Trophoblast cell (in vitro differentiated cells and primary cell): Measurements from ENCODE around the gene MEF2A.

Source experiments
- DNase-seq, 2 donors: peaks; one replicate each; pipeline ENCODE4 v3.0.0-alpha.2; 2016
- H2AFZ ChIP-seq: 2 replicates; pipeline ENCODE4 v1.6.1; 2013; ENCODE audit warnings: low read length, moderate library complexity, mild to moderate bottlenecking; ENCODE audit not compliant: insufficient read depth, poor library complexity
- H2AK5ac ChIP-seq: 2 replicates; pipeline ENCODE4 v1.6.1; 2013; ENCODE audit warnings: mild to moderate bottlenecking, low read length
- H2BK120ac ChIP-seq: 2 replicates; pipeline ENCODE4 v1.6.1; 2013; ENCODE audit warnings: low read length, mild to moderate bottlenecking, moderate library complexity; ENCODE audit not compliant: insufficient read depth, poor library complexity
- H2BK12ac ChIP-seq: 2 replicates; pipeline ENCODE4 v1.6.1; 2013; ENCODE audit warnings: mild to moderate bottlenecking, low read length, moderate library complexity
- H2BK5ac ChIP-seq: 2 replicates; pipeline ENCODE4 v1.6.1; 2013; ENCODE audit warnings: low read length, low read depth, moderate library complexity, mild to moderate bottlenecking; ENCODE audit not compliant: poor library complexity
- H3K14ac ChIP-seq: 2 replicates; pipeline ENCODE4 v1.6.1; 2013; ENCODE audit warnings: mild to moderate bottlenecking, low read length
- H3K18ac ChIP-seq: 2 replicates; pipeline ENCODE4 v1.6.1; 2013; ENCODE audit warnings: mild to moderate bottlenecking, low read length
- H3K23ac ChIP-seq: 2 replicates; pipeline ENCODE4 v1.6.1; 2013; ENCODE audit warnings: low read length
- H3K27ac ChIP-seq: 2 replicates; pipeline ENCODE4 v1.5.1; 2013; ENCODE audit warnings: low read depth, mild to moderate bottlenecking, inconsistent platforms, low read length, moderate library complexity
- H3K27me3 ChIP-seq: 2 replicates; pipeline ENCODE4 v1.6.1; 2013; ENCODE audit warnings: inconsistent platforms, mild to moderate bottlenecking, low read length, moderate library complexity; ENCODE audit not compliant: insufficient read depth
- H3K36me3 ChIP-seq, 2 experiments: 1 replicate in 1 of 2; 2 replicates in 1 of 2; pipeline ENCODE4 v1.6.1; 2013; ENCODE audit warnings: low read length in 2 of 2, mild to moderate bottlenecking in 2 of 2, moderate library complexity in 1 of 2; ENCODE audit not compliant: insufficient read depth in 2 of 2, control insufficient read depth in 1 of 2
- H3K4ac ChIP-seq: 2 replicates; pipeline ENCODE4 v1.6.1; 2013; ENCODE audit warnings: low read depth, mild to moderate bottlenecking, low read length, moderate library complexity
- H3K4me1 ChIP-seq, 2 experiments: 1 replicate in 1 of 2; 2 replicates in 1 of 2; pipeline ENCODE4 v1.6.1; 2013; ENCODE audit warnings: low read length in 2 of 2, mild to moderate bottlenecking in 2 of 2, moderate library complexity in 1 of 2; ENCODE audit not compliant: insufficient read depth in 2 of 2, control insufficient read depth in 1 of 2
- H3K4me2 ChIP-seq: 2 replicates; pipeline ENCODE4 v1.6.1; 2013; ENCODE audit warnings: inconsistent platforms, mild to moderate bottlenecking, low read length, moderate library complexity
- H3K4me3 ChIP-seq: 2 replicates; pipeline ENCODE4 v1.5.1; 2013; ENCODE audit warnings: mild to moderate bottlenecking, low read depth, low read length, inconsistent platforms
- H3K79me1 ChIP-seq: one replicate; pipeline ENCODE4 v1.6.1; 2013; ENCODE audit warnings: low read length
- H3K79me2 ChIP-seq: 2 replicates; pipeline ENCODE4 v1.6.1; 2013; ENCODE audit warnings: low read length, mild to moderate bottlenecking; ENCODE audit not compliant: control insufficient read depth, insufficient read depth, poor library complexity
- H3K9ac ChIP-seq: 2 replicates; pipeline ENCODE4 v1.6.1; 2013; ENCODE audit warnings: mild to moderate bottlenecking, low read length
- H3K9me3 ChIP-seq: 2 replicates; pipeline ENCODE4 v1.6.1; 2013; ENCODE audit warnings: low read depth, mild to moderate bottlenecking, control low read depth, inconsistent platforms, low read length; ENCODE audit not compliant: insufficient read depth
- H4K12ac ChIP-seq: 2 replicates; pipeline ENCODE4 v1.6.1; 2013; ENCODE audit warnings: low read depth, mild to moderate bottlenecking, low read length, moderate library complexity
- H4K8ac ChIP-seq: 2 replicates; pipeline ENCODE4 v1.6.1; 2013; ENCODE audit warnings: low read depth, mild to moderate bottlenecking, low read length, moderate library complexity
- H4K91ac ChIP-seq: one replicate; pipeline ENCODE4 v1.6.1; 2013; ENCODE audit warnings: low read depth, mild to moderate bottlenecking, low read length, moderate library complexity
- WGBS: extraction: QIAGEN DNeasy Blood & Tissue Kit; methylation state at CpG from one replicate; pipeline ENCODE4 v1.1.7; 2013; ENCODE audit warnings: missing lambda C conversion rate; ENCODE audit not compliant: insufficient read length, insufficient coverage; ENCODE audit errors: extremely low coverage; 5-methylcytosine and 5-hydroxymethylcytosine counted together

MEF2A gene

GRCh38 chr15:99574502-99574901 is 8.7 kb downstream of the MEF2A start:
- H3K36me3 ChIP-seq, result no peaks in the 10 kb centered on the region
- no peak overlapping the region for H4K8ac ChIP-seq
- no peaks in the 10 kb centered on the region for H3K4me1 ChIP-seq
- H2AFZ ChIP-seq, result no peak overlapping the region
- H2BK5ac ChIP-seq, result no peak overlapping the region
- H3K4me3 ChIP-seq, result no peak overlapping the region
- H3K79me2 ChIP-seq, result no peaks in the 10 kb centered on the region
- H3K18ac ChIP-seq, result no peak overlapping the region
- H3K9ac ChIP-seq, result no peak overlapping the region
- no CpG with 5 or more reads among the region's 6 CpGs for WGBS
- no peak overlapping the region for H3K14ac ChIP-seq
- no peak overlapping the region for H2BK12ac ChIP-seq
- H4K91ac ChIP-seq, result no peak overlapping the region
- no peak overlapping the region for H2AK5ac ChIP-seq
- no peak overlapping the region for H2BK120ac ChIP-seq
- H3K4me2 ChIP-seq, result no peak overlapping the region
- no peak for DNase-seq
- H3K4ac ChIP-seq, result no peak overlapping the region
- no peak overlapping the region for H4K12ac ChIP-seq
- H3K27me3 ChIP-seq, result no peaks in the 10 kb centered on the region
- H3K79me1 ChIP-seq, result no peaks in the 10 kb centered on the region
- H3K27ac ChIP-seq, result no peak overlapping the region
- H3K23ac ChIP-seq, result no peak overlapping the region
- no peaks in the 10 kb centered on the region for H3K9me3 ChIP-seq

GRCh38 chr15:99578809-99579208 is 13.0 kb downstream of the MEF2A start:
- no peak overlapping the region for H3K9ac ChIP-seq
- no peaks in the 10 kb centered on the region for H3K36me3 ChIP-seq
- H4K91ac ChIP-seq, result no peak overlapping the region
- no peak overlapping the region for H3K23ac ChIP-seq
- no peak overlapping the region for H4K12ac ChIP-seq
- no peak overlapping the region for H2BK5ac ChIP-seq
- no peak overlapping the region for H2AK5ac ChIP-seq
- H3K4me2 ChIP-seq, result no peak overlapping the region
- no peaks in the 10 kb centered on the region for H3K79me2 ChIP-seq
- H3K4me3 ChIP-seq, result no peak overlapping the region
- no peak overlapping the region for H3K18ac ChIP-seq
- no peaks in the 10 kb centered on the region for H3K27me3 ChIP-seq
- H3K79me1 ChIP-seq, result no peaks in the 10 kb centered on the region
- no peak overlapping the region for H3K14ac ChIP-seq
- H3K4ac ChIP-seq, result no peak overlapping the region
- peaks cover 0 to 6% of the 10 kb centered on the region in 2 experiments for H3K4me1 ChIP-seq
- no peak for DNase-seq
- no peak overlapping the region for H4K8ac ChIP-seq
- H2BK12ac ChIP-seq, result no peak overlapping the region
- no peak overlapping the region for H3K27ac ChIP-seq
- no peaks in the 10 kb centered on the region for H3K9me3 ChIP-seq
- no peak overlapping the region for H2AFZ ChIP-seq
- H2BK120ac ChIP-seq, result no peak overlapping the region

- Histone ChIP-seq H3K23ac (no peak overlapping the region), H3K4me1 (peaks cover 0 to 6% of the 10 kb centered on the region in 2 experiments), H3K4me2 (no peak overlapping the region), H3K4me3 (no peak overlapping the region), H3K27ac (no peak overlapping the region), H4K12ac (no peak overlapping the region), H2BK120ac (no peak overlapping the region), H3K36me3 (no peaks in the 10 kb centered on the region), H3K14ac (no peak overlapping the region), H3K9ac (no peak overlapping the region), H3K27me3 (no peaks in the 10 kb centered on the region), H2AK5ac (no peak overlapping the region), H2BK5ac (no peak overlapping the region), H3K79me1 (no peaks in the 10 kb centered on the region), H2AFZ (no peak overlapping the region), H2BK12ac (no peak overlapping the region), H3K9me3 (no peaks in the 10 kb centered on the region), H3K4ac (peak overlapping the region; percentile 6), H3K79me2 (no peaks in the 10 kb centered on the region), H4K8ac (peak overlapping the region; percentile 53), H3K18ac (no peak overlapping the region), H4K91ac (no peak overlapping the region)
- no CpG with 5 or more reads among the region's 3 CpGs for WGBS
- no peak for DNase-seq
These were observed 14.3 kb downstream of the MEF2A start for GRCh38 chr15:99580076-99580475.

- Histone ChIP-seq H3K4me2 (no peak overlapping the region), H3K36me3 (no peaks in the 10 kb centered on the region), H3K27ac (no peak overlapping the region), H3K79me2 (no peaks in the 10 kb centered on the region), H4K12ac (no peak overlapping the region), H4K91ac (no peak overlapping the region), H3K23ac (no peak overlapping the region), H3K79me1 (no peaks in the 10 kb centered on the region), H2BK12ac (no peak overlapping the region), H4K8ac (no peak overlapping the region), H3K27me3 (no peaks in the 10 kb centered on the region), H3K9me3 (no peaks in the 10 kb centered on the region), H3K4me3 (no peak overlapping the region), H3K4me1 (peaks cover 0 to 6% of the 10 kb centered on the region in 2 experiments), H2AK5ac (no peak overlapping the region), H3K18ac (no peak overlapping the region), H3K9ac (no peak overlapping the region), H2BK120ac (no peak overlapping the region), H2BK5ac (no peak overlapping the region), H3K4ac (no peak overlapping the region), H3K14ac (no peak overlapping the region), H2AFZ (no peak overlapping the region)
- WGBS, result no CpG with 5 or more reads among the region's 4 CpGs
- DNase-seq, result peak in 1 of 2 donors; percentile 18
These were observed 16.8 kb downstream of the MEF2A start for GRCh38 chr15:99582508-99582960.
